BE2C (cell line): ENCODE data around the gene NUMBL.

Experiments
- DNase-seq: peaks from one replicate; pipeline ENCODE4 v3.0.0-alpha.2; 2020
- H3K27me3 ChIP-seq: fragments of 250-450 bp; sonication (Bioruptor Pico); 2 replicates; pipeline ENCODE4 v1.5.1; 2020; ENCODE audit warnings: mild to moderate bottlenecking
- H3K36me3 ChIP-seq: fragments of 250-450 bp; sonication (Bioruptor Pico); 2 replicates; pipeline ENCODE4 v1.5.1; 2020; ENCODE audit warnings: mild to moderate bottlenecking
- H3K4me1 ChIP-seq: fragments of 250-450 bp; sonication (Bioruptor Pico); 2 replicates; pipeline ENCODE4 v1.5.1; 2020
- H3K4me3 ChIP-seq: 2 replicates; pipeline ENCODE4 v1.5.1; 2011; ENCODE audit warnings: low read depth, low read length
- H3K9me3 ChIP-seq: fragments of 250-450 bp; sonication (Bioruptor Pico); 2 replicates; pipeline ENCODE4 v1.5.1; 2020
- CTCF ChIP-seq: IDR thresholded peaks from 2 replicates; pipeline ENCODE4 v1.5.1; 2012; ENCODE audit warnings: mild to moderate bottlenecking, low read depth, low read length

The NUMBL gene

GRCh38 chr19:40674291-40674690, 16.2 kb downstream of the NUMBL start:
- Histone ChIP-seq H3K27me3 (no peaks in the 10 kb centered on the region), H3K4me1 (no peaks in the 10 kb centered on the region), H3K9me3 (no peaks in the 10 kb centered on the region), H3K36me3 (peaks cover 62% of the 10 kb centered on the region), H3K4me3 (no peak overlapping the region)
- no peak for DNase-seq
- TF ChIP-seq CTCF, result no peak

- Histone ChIP-seq H3K36me3 (peaks cover 60% of the 10 kb centered on the region), H3K27me3 (no peaks in the 10 kb centered on the region), H3K4me3 (no peak overlapping the region), H3K9me3 (no peaks in the 10 kb centered on the region), H3K4me1 (no peaks in the 10 kb centered on the region)
- no peak for TF ChIP-seq CTCF
- no peak for DNase-seq
These were observed 17.1 kb downstream of the NUMBL start for GRCh38 chr19:40673397-40673796.

GRCh38 chr19:40672573-40673299, 17.7 kb downstream of the NUMBL start:
- no peak for DNase-seq
- Histone ChIP-seq H3K9me3 (no peaks in the 10 kb centered on the region), H3K36me3 (peaks cover 56% of the 10 kb centered on the region), H3K27me3 (no peaks in the 10 kb centered on the region), H3K4me1 (no peaks in the 10 kb centered on the region), H3K4me3 (no peak overlapping the region)
- no peak for TF ChIP-seq CTCF

- Histone ChIP-seq H3K27me3 (no peaks in the 10 kb centered on the region), H3K36me3 (peaks cover 55% of the 10 kb centered on the region), H3K9me3 (no peaks in the 10 kb centered on the region), H3K4me1 (no peaks in the 10 kb centered on the region), H3K4me3 (no peak overlapping the region)
- no peak for TF ChIP-seq CTCF
- no peak for DNase-seq
These were observed 18.4 kb downstream of the NUMBL start for GRCh38 chr19:40672038-40672437.

- DNase-seq, result no peak
- no peaks in the 10 kb centered on the region for H3K4me1 ChIP-seq
- no peaks in the 10 kb centered on the region for H3K27me3 ChIP-seq
- peaks cover 52% of the 10 kb centered on the region for H3K36me3 ChIP-seq
- no peaks in the 10 kb centered on the region for H3K9me3 ChIP-seq
- H3K4me3 ChIP-seq, result no peak overlapping the region
- no peak for TF ChIP-seq CTCF
These were observed 19.0 kb downstream of the NUMBL start for GRCh38 chr19:40671404-40671803.

- no peak for DNase-seq
- peaks cover 37% of the 10 kb centered on the region for H3K36me3 ChIP-seq
- no peaks in the 10 kb centered on the region for H3K27me3 ChIP-seq
- H3K9me3 ChIP-seq, result no peaks in the 10 kb centered on the region
- no peaks in the 10 kb centered on the region for H3K4me1 ChIP-seq
- no peak for TF ChIP-seq CTCF
- H3K4me3 ChIP-seq, result no peak overlapping the region
These were observed 21.3 kb downstream of the NUMBL start for GRCh38 chr19:40668991-40669614.
